Measurements from ENCODE around the gene GIT2. TPM values are rescaled to one million over a fixed set of nuclear protein-coding genes. Genes with fewer than 3 reads are reported as not detected.

GIT2 gene
- total RNA-seq, 2 donors from 2014 or later: 24.8 to 26.8 TPM

DNA sequence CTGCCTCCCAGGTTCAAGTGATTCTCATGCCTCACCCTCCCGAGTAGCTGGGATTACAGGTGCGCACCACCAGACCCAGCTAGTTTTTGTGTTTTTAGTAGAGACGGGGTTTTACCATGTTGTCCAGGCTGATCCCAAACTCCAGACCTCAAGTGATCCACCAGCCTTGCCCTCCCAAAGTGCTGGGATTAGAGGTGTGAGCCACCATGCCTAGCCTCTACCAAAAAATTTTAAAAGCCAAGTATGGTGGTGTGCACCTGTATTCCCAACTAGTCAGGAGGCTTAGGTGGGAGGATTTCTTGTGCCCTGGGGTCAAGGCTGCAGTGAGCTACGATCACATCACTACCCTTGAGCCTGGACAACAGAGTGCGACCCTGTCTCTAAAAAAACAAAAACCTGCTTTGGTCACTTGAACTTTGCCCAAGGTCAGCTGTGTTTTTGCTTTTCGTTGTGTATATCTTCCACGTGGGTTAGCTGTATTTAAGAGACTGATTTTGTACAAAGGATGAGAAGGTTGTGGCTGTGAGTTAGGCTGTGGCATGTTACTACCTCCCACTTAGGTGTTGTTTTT lies 39.5 kb upstream of the GIT2 start:
- H3K27me3 ChIP-seq: no peaks in the 10 kb centered on the region
- peaks cover 56% of the 10 kb centered on the region for H3K36me3 ChIP-seq
- TF ChIP-seq, protein P1, sequence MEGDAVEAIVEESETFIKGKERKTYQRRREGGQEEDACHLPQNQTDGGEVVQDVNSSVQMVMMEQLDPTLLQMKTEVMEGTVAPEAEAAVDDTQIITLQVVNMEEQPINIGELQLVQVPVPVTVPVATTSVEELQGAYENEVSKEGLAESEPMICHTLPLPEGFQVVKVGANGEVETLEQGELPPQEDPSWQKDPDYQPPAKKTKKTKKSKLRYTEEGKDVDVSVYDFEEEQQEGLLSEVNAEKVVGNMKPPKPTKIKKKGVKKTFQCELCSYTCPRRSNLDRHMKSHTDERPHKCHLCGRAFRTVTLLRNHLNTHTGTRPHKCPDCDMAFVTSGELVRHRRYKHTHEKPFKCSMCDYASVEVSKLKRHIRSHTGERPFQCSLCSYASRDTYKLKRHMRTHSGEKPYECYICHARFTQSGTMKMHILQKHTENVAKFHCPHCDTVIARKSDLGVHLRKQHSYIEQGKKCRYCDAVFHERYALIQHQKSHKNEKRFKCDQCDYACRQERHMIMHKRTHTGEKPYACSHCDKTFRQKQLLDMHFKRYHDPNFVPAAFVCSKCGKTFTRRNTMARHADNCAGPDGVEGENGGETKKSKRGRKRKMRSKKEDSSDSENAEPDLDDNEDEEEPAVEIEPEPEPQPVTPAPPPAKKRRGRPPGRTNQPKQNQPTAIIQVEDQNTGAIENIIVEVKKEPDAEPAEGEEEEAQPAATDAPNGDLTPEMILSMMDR (IDR thresholded peaks at IDR 0.05): no peak
- H3K27ac ChIP-seq: no peak overlapping the region
- no peak for DNase-seq (ENCODE audit: low spot score)
- peaks cover 0 to 15% of the 10 kb centered on the region in 2 donors for H3K4me1 ChIP-seq
- H3K9me3 ChIP-seq: no peaks in the 10 kb centered on the region
- H3K4me3 ChIP-seq: no peak overlapping the region

DNA sequence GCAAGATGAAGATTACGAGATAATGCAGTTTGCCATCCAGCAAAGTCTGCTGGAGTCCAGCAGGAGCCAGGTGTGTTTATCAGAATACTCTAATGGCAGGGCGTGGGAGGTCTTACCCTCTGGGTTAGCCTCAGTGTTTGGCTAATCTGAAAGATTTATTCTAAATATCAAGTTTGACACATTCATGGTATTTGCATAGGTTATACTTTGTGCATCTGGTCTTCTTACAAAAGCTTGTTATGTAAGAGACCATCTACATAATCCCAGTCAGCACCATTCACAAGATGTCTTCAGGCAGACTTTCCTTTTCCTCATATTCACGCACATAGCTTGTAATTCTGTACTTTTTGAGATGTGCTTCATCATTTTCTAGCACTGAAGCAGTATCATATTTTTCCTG lies 37.7 kb upstream of the GIT2 start:
- H3K4me3 ChIP-seq: no peak overlapping the region
- peaks cover 0 to 4% of the 10 kb centered on the region in 2 donors for H3K4me1 ChIP-seq
- DNase-seq (ENCODE audit: low spot score): no peak
- TF ChIP-seq, protein P1 (IDR thresholded peaks at IDR 0.05): no peak
- H3K9me3 ChIP-seq: no peaks in the 10 kb centered on the region
- H3K27ac ChIP-seq: no peak overlapping the region
- peaks cover 73% of the 10 kb centered on the region for H3K36me3 ChIP-seq
- no peaks in the 10 kb centered on the region for H3K27me3 ChIP-seq

DNA sequence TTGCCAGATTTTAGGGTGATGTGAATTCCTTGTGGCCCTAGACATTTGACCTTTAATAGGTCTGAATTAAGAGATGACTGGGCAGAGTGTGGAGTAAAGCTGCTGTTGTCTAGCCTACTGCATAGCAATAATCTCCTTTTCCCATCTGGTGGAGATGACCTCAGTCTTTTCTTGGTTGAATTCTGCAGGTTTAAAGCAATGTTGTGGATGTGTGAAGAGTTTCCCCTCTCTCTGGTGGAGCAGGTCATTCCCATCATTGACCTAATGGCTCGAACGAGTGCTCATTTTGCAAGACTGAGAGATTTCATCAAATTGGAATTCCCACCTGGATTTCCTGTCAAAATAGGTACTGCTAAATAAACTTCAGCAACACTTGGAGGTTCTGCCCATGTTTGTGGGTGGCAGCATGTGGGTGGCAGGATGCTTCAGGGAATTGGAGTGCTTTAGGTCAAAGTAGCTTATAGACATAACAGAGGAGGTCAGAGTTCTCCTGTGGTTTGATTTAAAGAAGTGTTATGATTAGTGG lies 33.2 kb upstream of the GIT2 start:
- Histone ChIP-seq H3K9me3 (no peaks in the 10 kb centered on the region), H3K4me1 (peaks cover 0 to 9% of the 10 kb centered on the region in 2 donors), H3K27me3 (no peaks in the 10 kb centered on the region), H3K36me3 (peaks cover 63% of the 10 kb centered on the region), H3K27ac (no peak overlapping the region), H3K4me3 (no peak overlapping the region)
- DNase-seq (ENCODE audit: low spot score): no peak
- TF ChIP-seq, protein P1 (IDR thresholded peaks at IDR 0.05): no peak

DNA sequence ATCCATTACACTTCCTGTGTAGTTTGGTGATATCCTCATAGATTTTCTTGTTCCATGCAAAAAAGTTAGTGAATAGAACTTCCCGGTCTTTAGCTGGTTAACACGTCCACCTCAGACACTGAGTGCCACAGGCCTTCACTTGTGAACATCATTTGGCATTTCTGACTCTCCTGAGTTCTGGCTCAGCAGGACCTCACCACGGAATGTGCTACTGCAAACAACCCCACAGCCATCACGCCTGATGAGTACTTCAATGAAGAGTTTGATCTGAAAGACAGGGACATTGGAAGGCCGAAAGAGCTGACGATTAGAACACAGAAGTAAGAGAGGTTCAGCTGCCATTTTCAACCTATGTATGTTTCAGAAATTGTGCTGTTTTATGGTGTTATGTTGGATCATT lies 32.2 kb upstream of the GIT2 start:
- Histone ChIP-seq H3K9me3 (no peaks in the 10 kb centered on the region), H3K27me3 (no peaks in the 10 kb centered on the region), H3K4me1 (peaks cover 0 to 20% of the 10 kb centered on the region in 2 donors), H3K4me3 (no peak overlapping the region), H3K27ac (no peak overlapping the region), H3K36me3 (peaks cover 53% of the 10 kb centered on the region)
- DNase-seq (ENCODE audit: low spot score): no peak
- TF ChIP-seq, protein P1 (IDR thresholded peaks at IDR 0.05): no peak

DNA sequence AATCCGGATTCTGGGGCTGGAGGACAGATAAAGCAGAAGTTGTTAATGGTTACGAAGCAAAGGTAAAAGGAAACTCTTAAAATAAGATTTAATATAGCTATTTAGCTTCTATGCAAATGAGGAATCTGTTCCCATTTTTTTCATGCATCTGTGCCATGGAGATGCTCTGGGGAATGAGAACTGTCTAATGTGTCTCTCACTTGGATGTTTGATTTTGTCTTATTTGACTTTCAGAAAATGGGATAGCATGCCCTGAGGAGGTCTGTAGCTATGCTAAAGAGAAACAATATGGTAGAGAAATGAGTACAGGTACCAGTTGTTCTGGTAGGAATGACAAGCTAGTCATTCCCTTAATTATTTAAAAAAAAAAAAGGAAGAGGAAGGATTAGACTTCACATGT lies 27.9 kb upstream of the GIT2 start:
- TF ChIP-seq, protein P1 (IDR thresholded peaks at IDR 0.05): no peak
- no peaks in the 10 kb centered on the region for H3K9me3 ChIP-seq
- no peak overlapping the region for H3K4me3 ChIP-seq
- peak overlapping the region; percentile 46 to 54 for H3K27ac ChIP-seq
- H3K36me3 ChIP-seq: peaks cover 43% of the 10 kb centered on the region
- peaks cover 0 to 29% of the 10 kb centered on the region in 2 donors for H3K4me1 ChIP-seq
- no peaks in the 10 kb centered on the region for H3K27me3 ChIP-seq
- no peak for DNase-seq (ENCODE audit: low spot score)

All from right atrium auricular region (tissue), 2 donors.